SK-MEL-5 (cell line): ENCODE data around the gene CD6. TPM values are rescaled to one million over a fixed set of nuclear protein-coding genes. Genes with fewer than 3 reads are reported as not detected.
"Not testable (repeated sequence)": the region's sequence is repeated elsewhere in the genome, so short reads cannot be mapped to it uniquely, and the experiment has no call there.

Experiments
- DNase-seq: peaks from one replicate; pipeline ENCODE4 v3.0.0-alpha.2; 2016; ENCODE audit warnings: low read depth, low spot score
- in situ Hi-C: cut with HindIII; loops from 2 replicates; pipeline ENCODE4 v1.10.0; 2016; ENCODE audit warnings: low sequenced_read_pairs, high pct_unique_total_duplicates, low pct_unique_long_range_greater_than_20kb
- total RNA-seq: library from RNA; depleted of rRNA; stranded (reverse); fragments of >200 nt; shearing (Covaris generic); gene quantifications from 2 replicates; pipeline ENCODE4 v1.2.3, GENCODE V29; 2014

CD6 gene
- total RNA-seq, 1 experiment from 2014 or later = not detected

GRCh38 chr11:60973699-60974098 lies 2.2 kb downstream of the CD6 start:
- DNase-seq = no peak
- in situ Hi-C loops = no loop called here

DNA sequence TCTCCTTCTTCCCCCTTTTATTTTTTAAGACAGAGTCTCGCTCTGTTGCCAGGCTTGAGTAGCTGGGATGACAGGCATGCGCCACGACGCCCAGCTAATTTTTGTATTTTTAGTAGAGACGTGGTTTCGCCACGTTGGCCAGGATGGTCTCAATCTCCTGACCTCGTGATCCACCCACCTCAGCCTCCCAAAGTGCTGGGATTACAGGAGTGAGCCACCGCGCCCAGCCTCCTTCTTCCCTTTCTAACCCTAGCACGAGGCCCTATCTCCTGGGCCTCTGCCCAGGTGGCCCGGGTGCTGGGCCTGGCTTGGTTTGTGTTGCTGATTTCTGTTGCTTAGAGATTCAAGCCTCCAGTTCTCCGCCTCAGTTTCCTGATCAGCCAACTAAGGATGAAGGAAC lies 2.8 kb downstream of the CD6 start:
- DNase-seq, in situ Hi-C loops: not testable (repeated sequence)

- in situ Hi-C loops = no loop called here
- peak; percentile 89 for DNase-seq
Measured at GRCh38 chr11:60974726-60975125, 3.2 kb downstream of the CD6 start.

DNA sequence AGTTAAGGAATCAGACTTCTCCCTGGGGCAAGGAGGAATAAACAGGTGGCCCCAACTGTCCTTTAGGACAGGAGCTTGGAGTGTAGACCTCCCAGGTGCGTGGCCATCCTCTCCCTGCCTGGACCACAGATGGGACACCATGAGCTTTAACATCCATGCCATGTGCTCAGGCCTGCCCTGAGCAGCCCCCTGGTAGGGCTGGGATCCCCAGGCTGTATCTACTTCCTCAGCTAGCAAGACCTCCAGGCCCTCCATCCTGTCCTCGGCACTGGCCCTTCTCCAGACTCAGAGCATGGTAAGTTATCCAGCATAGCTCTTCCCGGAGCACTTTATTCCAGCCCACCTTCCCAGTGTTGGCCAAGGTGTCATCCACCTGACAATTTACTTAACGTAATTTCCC lies 5.7 kb downstream of the CD6 start:
- DNase-seq = no peak
- in situ Hi-C loops = no loop called here

- in situ Hi-C loops = no loop called here
- no peak for DNase-seq
Measured at GRCh38 chr11:60977836-60978235, 6.4 kb downstream of the CD6 start.

DNA sequence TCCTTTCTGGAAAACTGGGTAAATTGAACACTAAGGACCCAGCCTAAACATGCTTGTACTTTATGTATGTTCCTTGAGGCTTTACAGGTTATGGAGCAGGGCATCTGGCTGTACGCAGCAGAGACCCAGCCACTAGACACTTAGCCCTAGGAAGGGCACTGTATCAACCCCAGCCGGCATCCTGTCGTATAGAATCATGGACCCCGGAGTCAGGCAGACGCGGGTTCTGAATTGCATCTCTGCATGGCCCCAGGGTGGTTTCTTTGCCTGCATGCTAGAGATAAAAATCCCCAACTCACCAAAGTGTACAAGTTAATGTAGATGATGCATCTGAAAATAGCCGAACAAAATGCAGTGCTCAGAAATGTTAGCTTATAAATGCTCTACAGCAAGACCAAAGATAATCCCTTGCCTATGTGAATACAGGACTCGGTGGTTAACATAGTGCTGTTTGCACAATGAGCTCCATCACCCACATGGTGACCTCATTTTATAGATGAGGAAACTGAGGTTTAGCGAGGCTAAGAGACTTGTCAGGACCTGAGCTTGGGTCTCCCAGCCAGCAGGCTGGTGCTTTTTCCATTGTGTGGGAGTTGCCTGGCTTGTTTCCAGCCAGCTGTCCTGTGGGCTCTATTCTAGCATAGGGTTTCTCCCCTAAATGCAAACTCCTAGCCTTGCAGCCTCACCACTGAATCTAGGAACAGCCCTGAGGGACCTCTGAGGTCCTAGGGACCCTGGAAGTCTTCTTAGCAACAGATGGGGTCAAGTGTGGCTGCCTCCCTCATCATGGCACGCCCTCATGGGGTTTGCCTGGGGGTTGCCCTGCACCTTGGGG lies 7.3 kb downstream of the CD6 start:
- in situ Hi-C loops = no loop called here

GRCh38 chr11:60981515-60981914 lies 10.0 kb downstream of the CD6 start:
- DNase-seq = no peak
- in situ Hi-C loops = no loop called here

More for the DNA sequence above, 7.3 kb downstream of the CD6 start:
- no peak for DNase-seq

GRCh38 chr11:60982184-60982583 lies 10.7 kb downstream of the CD6 start:
- in situ Hi-C loops = no loop called here
- no peak for DNase-seq

DNA sequence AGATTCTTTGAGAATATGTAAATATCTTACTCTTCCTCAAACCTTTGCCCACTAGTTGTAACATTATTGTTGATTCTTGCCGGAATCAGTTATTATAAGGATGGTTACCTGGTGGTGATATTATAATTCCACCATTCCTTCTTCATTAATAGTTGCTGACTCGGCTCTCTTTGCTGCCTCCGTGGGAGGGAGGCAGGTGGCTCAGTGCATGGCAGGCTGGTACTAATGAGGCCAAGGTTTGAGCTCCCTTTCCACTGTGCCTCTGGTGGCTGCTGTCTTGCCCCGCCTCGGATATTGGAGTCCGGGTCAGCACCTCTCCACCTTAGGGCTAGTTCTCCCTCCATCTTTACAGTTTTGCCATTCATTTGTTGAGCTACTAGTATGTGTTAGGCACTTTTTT lies 12.7 kb downstream of the CD6 start:
- in situ Hi-C loops = no loop called here
- DNase-seq = no peak

DNA sequence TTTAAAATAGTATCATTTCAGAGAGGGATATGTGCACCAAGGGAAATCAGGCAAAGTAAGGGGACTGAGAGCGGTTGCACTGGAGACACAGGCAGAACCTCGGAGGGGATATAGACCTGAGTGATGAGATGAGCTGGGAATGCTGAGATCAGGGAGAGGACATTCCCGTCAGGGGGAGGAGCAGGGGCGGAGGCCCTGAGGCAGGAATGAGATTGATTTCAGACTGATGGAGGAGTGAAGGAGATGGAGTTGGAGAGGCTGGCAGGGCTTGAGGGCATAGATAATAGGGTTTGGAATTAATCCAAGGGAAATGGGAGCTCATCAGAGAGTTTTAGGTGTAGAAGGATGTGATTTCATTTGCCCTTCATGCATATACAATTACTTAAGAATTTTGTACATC lies 13.2 kb downstream of the CD6 start:
- in situ Hi-C loops = no loop called here
- DNase-seq = no peak

DNA sequence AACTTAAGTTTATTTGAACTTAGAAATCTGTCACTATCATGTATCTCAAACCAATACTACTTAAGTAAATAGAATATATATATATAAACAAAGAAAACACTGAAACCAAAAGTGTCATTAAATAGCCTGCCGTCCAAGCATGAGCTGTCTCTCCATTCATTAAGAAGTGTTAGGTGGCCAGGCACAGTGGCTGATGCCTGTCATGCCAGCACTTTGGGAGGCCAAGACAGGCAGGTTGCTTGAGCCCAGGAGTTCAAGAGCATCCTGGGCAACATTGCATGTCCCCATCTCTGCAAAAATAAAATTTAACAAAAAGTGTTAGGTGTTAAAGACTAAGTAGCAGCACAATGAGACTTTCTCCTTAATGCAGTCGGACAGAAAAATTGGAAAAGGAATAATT lies 14.0 kb downstream of the CD6 start:
- DNase-seq = no peak
- in situ Hi-C loops = no loop called here

DNA sequence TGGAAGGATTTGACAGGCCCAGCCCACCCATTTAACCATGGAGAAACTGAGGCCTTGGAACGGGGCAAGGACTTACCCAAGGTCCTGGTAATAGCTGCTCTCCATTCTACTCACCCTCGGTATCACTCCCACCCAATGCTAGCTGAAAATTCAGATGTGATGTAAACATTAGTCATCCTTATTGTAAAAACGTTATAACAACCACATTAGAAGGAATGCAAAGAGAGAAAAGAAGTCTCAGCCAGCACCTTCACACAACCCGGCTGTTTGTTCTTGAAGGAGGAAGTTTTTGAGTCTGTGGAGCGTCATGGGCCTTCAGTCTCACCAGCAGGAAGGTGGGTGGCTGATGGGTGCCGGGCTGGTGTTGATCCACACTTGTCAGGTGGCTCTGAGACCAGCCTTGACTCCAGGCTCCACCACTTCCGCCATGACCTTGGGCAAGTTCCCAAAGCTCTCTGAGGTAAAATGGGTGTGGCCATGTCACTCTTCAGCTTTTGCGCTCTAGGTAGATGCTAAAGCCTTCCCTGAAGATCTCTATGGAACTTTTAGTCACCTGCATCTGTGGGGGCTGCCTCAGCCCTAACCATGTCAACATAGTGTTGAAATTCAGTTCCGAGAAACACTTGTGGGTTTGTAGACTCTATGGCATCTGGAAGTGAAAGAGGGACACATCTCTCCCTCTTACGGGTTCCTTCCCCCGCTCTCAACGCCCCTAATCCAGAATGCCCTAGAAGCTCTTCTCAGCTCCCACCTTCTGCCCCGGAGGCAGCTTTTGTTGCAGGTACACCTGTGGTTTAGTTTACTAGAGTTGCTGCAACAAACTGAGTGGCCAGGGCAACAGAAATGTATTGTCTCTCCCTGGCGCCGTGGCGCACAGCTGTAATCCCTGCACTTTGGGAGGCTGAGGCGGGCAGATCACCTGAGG lies 14.8 kb downstream of the CD6 start:
- in situ Hi-C loops = no loop called here
- no peak for DNase-seq

GRCh38 chr11:60987577-60988277 lies 16.2 kb downstream of the CD6 start:
- in situ Hi-C loops = no loop called here

GRCh38 chr11:60988658-60989057 lies 17.2 kb downstream of the CD6 start:
- in situ Hi-C loops = no loop called here
- no peak for DNase-seq

More at GRCh38 chr11:60987577-60988277, 16.2 kb downstream of the CD6 start:
- no peak for DNase-seq

GRCh38 chr11:60989093-60989650 lies 17.7 kb downstream of the CD6 start:
- DNase-seq = no peak
- in situ Hi-C loops = no loop called here

DNA sequence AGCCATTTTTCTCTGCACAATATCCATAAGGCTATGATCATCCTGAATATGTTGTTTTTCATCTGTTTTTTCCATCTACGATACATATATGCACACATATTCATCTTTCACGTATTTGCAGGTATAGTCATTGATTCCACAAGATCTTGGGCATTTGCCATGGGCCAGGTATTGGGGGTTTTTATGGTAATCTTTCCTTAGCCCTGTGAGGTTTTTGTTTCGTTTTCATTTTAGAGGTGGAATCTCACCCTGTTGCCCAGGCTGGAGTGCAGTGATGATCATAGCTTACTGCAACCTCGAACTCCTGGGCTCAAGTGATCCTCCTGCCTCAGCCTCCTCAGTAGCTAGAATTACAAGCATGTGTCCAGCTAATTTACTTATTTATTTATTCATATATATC lies 20.0 kb downstream of the CD6 start:
- in situ Hi-C loops = no loop called here
- DNase-seq = no peak

DNA sequence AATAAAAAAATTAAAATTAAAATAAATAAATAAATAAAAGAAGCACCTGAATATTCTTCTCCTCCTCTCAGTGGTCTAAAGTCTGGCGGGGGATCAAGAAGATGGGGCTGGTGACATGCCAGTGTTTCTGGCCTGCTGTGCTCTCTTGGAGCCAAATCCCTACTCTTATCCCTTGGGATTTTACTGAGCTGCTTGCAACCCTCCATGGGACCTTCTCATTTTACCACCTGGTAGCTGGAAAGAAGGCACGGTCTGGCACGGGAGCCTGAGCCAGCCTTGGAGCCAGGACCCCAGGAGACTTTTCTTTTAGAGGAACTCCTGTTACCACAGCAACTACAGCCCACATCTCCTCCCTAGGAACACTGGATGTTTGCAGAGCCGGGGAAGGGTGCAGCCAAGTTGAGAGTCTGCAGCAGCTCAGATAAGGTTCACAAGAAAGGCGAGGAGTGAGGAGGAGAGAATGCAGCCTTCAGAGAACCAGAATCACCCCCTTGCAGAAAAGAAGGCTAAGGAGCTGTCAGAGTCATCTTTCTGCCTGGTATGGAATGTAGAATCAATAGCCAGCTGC lies 21.4 kb downstream of the CD6 start:
- in situ Hi-C loops = no loop called here
- no peak for DNase-seq
